ENCODE results near the gene MOV10L1.

DNA sequence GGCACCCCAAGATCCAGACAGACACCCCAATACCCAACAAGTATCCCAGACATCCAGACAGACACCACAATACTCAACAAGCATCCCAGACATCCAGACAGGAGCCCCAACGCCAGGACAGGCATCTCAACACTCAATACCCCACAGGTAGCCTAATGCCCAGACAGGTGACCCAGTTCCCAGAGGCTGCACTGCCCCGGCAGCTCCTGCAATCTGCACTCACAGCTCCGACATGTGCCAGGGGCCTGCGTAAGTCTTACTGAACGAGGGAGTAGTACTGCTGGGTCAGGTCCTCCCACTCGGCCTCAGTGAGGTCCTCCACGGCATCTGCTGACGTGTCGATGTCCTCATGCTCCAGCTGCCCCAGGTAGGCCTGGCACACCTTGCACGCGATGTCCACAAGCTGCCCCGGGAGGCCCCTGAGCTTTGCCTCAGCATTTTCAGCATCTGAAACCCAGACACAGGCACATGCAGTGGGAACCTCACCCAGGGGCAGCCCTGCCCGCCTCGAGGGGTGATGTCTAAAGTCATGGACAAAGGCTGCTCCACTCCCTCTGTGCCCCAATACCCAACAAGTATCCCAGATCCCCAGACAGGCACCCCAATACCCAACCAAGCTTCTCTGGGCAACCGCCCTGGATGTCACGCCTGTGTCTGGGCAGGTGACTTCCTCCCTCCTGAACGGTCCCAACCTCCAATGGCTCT is 48.3 kb upstream of the MOV10L1 start:
- TF ChIP-seq, protein P1, sequence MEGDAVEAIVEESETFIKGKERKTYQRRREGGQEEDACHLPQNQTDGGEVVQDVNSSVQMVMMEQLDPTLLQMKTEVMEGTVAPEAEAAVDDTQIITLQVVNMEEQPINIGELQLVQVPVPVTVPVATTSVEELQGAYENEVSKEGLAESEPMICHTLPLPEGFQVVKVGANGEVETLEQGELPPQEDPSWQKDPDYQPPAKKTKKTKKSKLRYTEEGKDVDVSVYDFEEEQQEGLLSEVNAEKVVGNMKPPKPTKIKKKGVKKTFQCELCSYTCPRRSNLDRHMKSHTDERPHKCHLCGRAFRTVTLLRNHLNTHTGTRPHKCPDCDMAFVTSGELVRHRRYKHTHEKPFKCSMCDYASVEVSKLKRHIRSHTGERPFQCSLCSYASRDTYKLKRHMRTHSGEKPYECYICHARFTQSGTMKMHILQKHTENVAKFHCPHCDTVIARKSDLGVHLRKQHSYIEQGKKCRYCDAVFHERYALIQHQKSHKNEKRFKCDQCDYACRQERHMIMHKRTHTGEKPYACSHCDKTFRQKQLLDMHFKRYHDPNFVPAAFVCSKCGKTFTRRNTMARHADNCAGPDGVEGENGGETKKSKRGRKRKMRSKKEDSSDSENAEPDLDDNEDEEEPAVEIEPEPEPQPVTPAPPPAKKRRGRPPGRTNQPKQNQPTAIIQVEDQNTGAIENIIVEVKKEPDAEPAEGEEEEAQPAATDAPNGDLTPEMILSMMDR (IDR thresholded peaks at IDR 0.05): no peak
- TF ChIP-seq POLR2A (IDR thresholded peaks at IDR 0.05): no peak
- TF ChIP-seq POLR2AphosphoS5 (IDR thresholded peaks at IDR 0.05): no peak

Data from breast epithelium (tissue), 3 donors.